Activated CD8-positive, alpha-beta memory T cell treated with anti-CD3 and anti-CD28 coated beads, Interleukin-2, amount 50 U/mL, for 1 hour (primary cell): ENCODE measurements around the gene SDHAF2.
"Not testable (repeated sequence)": the region's sequence is repeated elsewhere in the genome, so short reads cannot be mapped to it uniquely, and the experiment has no call there.

Experiments used
- DNase-seq: peaks from one replicate; pipeline ENCODE4 v3.0.0-alpha.2; 2020; ENCODE audit errors: extremely low read depth

Gene SDHAF2

DNA sequence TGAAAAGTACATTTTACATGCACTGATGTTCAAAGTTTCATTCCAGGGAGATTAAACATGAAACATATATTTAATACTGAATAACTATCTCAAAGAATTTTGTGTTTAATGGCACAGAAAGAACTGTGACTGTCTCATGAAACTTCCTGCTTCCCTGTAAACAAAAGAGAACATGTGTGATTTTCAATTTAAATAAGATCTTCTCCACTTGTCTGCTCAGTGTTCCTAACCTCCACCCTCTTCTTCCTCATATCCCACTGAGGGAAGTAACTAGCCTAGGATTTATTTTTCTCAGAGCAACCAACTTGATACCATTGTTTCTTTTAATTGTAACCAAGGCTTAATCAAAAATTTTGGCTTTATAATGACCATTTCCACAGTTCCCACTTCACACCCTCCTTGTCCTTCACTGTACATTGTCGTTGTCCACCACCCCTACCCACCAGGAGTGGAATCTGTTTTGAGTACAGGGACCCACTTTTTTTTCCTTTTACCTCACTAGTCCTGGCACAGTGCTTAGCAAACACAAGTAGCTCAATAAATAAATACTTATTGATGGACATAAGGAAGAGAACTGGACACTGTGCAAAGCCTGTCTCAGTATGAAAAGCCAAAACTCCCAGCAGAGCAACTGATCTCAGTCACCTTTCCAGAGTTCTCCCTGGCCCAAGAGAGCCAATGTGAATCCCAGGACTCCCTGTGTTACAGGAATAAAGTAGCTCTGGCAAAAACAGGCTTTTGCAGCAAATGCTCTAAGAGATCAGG, 4.4 kb upstream of the SDHAF2 start:
- no peak for DNase-seq

DNA sequence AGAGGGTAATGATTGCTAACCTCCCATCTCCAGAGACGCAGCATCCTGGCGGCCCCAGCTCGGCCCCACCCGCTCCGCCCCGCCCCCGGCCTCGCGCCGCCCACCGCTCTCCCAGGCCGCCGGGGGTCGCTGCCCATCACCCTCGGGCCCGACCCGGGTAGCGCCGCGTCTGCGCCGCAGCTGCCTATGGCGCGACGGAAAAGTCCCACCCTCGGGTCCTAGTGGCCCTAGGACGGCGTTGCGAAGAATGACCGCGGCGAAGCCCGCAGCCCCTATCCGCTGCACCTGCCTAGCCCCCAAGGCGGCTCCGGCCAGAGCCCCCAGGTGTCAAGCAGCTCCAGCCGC, 606 bp upstream of the SDHAF2 start:
- no peak for DNase-seq

DNA sequence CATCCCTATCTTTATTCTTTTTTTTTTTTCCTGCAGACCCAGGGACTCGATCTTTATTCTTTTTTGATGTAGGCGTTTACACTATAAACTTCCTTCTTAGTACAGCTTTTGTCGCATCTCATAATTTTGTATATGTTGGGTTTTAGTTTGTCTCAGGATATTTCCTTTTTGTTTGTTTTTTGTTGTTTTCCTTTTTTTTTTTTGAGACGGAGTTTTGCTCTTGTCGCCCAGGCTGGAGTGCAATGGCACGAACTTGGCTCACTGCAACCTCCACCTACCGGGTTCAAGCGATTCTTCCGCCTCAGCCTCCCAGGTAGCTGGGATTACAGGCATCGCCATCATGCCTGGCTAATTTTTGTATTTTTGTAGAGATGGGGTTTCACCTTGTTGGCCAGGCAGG, 915 bp downstream of the SDHAF2 start:
- DNase-seq: not testable (repeated sequence)

GRCh38 chr11:61437496-61437895, 7.6 kb downstream of the SDHAF2 start:
- no peak for DNase-seq

- DNase-seq: no peak
Measured at GRCh38 chr11:61439615-61440014, 9.7 kb downstream of the SDHAF2 start.

DNA sequence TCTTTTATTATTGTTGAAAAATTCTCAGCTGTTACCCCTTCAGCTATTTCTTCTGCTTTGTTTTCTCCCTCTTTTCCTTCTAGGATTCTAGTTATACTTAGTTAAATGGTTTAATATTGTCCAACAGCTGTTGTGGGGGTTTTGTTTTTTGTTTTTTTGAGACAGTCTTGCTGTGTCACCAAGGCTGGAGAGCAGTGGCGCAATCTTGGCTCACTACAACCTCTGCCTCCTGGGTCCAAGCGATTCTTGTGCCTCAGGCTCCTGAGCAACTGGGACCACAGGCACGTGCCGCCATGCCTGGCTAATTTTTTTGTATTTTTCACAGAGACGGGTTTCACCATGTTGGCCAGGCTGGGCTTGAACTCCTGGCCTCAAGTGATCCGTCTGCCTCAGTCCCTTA, 12.7 kb downstream of the SDHAF2 start:
- no peak for DNase-seq

- DNase-seq: no peak
Measured at GRCh38 chr11:61445516-61445915, 15.6 kb downstream of the SDHAF2 start.

- peak; percentile 24 for DNase-seq
Measured at GRCh38 chr11:61446211-61446651, 16.3 kb downstream of the SDHAF2 start.

GRCh38 chr11:61447601-61448551, 18.0 kb downstream of the SDHAF2 start:
- DNase-seq: no peak

DNA sequence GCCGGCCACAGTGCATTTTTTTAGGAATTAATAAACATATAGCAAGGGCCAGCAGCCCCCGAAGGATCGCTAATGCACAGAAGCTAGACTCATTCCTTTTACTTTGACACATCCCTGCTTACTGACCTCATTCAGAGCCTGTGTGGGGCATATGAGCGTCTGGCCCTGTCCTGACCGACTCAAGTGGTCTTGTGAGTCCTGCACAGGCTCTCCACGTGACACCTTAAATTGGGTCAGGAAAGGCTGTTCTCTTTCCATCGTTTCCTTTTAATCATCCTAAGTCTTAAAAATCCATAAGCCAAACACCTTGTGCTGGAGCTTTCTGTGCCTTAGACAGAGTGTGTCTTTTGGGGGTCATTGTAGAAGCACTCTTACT, 18.6 kb downstream of the SDHAF2 start:
- DNase-seq: no peak

DNA sequence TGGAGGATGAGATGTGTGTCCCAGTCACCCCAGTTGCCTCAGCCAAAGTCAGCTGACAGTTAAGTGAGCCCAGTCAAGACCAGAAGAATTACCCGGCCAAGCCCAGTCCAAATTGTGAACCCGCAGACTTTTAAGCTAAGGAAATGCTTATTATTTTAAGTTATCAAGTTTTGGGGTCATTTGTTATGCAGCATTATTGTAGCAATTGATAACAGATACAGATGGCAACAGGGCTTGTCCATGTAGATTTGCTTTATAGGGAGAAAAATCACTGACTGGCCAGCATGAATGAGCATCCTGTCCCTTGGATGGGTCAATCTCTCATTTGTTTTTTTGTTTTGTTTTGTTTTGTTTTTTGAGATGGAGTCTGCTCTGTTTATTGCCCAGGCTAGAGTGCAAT, 22.9 kb downstream of the SDHAF2 start:
- DNase-seq: no peak

- no peak for DNase-seq
Measured at GRCh38 chr11:61453695-61454094, 23.8 kb downstream of the SDHAF2 start.

GRCh38 chr11:61454520-61454919, 24.6 kb downstream of the SDHAF2 start:
- no peak for DNase-seq

- no peak for DNase-seq
Measured at GRCh38 chr11:61460474-61460881, 30.6 kb downstream of the SDHAF2 start.

- no peak for DNase-seq
Measured at GRCh38 chr11:61460986-61461385, 31.1 kb downstream of the SDHAF2 start.

GRCh38 chr11:61467602-61468001, 37.7 kb downstream of the SDHAF2 start:
- not testable (repeated sequence) for DNase-seq

GRCh38 chr11:61468002-61468401, 38.1 kb downstream of the SDHAF2 start:
- DNase-seq: no peak

DNA sequence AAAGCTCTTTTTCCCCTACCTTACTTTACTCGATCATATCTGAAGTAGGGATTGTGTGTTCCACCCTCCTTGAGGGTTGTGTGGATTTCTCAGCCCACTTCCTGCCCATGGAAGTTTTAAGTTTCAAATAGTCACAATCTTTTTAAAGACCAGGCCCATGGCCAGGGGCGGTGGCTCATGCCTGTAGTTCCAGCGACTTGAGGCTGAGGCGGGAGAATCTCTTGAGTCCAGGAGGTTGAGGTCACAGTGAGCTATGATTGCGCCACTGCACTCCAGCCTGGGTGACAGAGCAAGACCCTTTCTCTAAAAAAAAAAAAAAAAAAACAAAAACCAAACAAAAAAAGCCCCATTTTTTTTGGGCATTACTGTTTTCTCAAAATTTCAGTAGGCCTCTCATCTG, 42.4 kb downstream of the SDHAF2 start:
- DNase-seq: no peak

DNA sequence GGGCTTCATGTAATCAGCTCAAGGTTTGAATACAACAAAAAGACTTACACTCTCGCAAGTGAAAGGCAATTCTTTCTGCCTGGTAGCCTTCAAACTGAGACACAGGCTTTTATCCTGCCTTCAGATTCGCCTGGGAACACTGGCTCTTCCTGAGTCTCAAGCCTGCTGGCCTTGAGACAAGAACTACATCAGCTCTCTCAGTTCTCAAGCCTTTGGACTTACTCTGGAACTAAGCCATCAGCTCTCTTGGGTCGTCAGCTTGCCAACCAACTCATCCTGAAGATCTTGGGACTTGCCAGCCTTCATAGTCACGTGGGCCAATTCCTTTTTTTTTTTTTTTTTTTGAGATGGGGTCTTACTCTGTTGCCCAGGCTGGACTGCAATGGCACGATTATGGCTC, 42.9 kb downstream of the SDHAF2 start:
- DNase-seq: no peak

DNA sequence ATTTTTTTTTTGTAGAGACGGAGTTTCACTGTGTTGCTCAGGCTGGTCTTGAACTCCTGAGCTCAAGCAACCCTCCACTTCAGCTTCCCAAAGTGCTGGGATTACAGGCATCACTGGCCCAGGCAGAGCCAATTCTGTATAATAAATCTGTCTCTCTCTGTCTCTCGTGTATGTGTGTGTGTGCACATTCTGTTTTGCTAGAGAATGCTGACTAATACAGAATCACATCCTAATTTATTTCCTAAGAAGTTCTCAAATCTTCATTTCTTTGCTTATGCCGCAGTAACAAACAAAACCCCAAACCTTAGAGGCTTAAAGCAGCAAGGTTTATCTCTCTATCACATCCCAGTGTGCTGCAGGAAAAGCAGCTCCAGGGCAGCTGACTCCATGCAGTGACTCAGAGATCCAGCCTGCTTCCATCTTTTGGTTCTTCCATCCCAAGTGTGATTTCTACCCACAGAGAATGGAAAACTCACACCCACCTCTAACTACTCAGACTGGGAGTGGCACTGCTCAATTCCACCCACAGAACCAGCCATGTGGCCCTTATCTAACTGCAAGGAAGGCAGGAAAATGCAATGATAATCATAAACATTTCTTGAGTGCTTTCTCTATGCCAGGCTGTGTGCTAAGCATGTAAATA, 43.6 kb downstream of the SDHAF2 start:
- DNase-seq: no peak

DNA sequence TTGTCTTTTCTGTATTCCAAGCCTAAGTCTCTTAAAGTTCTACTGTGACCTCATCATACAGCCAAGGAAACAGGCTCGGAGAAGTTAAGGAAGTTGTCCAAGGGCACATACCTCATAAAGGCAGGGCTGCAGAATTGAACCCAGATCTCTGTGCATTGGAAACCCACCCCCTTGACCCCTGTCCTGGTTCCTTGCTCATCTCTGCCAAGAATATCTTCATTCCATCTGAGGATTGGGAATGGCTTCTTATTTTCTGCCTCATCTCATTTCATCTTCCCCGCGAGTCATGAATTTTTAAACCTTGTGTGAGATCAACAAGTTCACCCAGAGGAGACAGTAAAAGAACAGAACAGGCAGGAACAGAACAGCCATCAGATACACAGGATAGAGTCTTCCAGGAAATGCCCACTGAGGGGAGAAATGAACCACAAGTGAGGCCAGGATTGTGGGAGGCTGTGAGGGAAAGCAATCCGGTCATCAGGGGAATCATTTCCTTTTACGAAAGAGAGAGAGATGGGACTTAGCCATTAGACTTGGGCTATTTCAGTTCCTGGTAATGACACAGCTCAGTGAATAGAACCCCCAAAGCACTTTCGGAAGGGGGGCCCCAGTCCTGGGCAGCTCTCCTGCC, 44.2 kb downstream of the SDHAF2 start:
- DNase-seq: no peak

- no peak for DNase-seq
Measured at GRCh38 chr11:61475433-61475832, 45.5 kb downstream of the SDHAF2 start.
